Fibroblast of skin of scalp (primary cell): Measurements from ENCODE around the gene ACTL7A. TPM values are rescaled to one million over a fixed set of nuclear protein-coding genes. Genes with fewer than 3 reads are reported as not detected.
"Not testable (repeated sequence)": the region's sequence is repeated elsewhere in the genome, so short reads cannot be mapped to it uniquely, and the experiment has no call there.

Experiments used
- DNase-seq: peaks from one replicate; pipeline ENCODE4 v3.0.0-alpha.2; 2013
- polyA plus RNA-seq, 2 experiments: library from polyadenylated mRNA; unstranded; fragments of 120-200 nt; gene quantifications; one replicate each; pipeline ENCODE4 v1.2.1, GENCODE V29; 2013; ENCODE audit not compliant: insufficient read length in 2 of 2

ACTL7A gene, protein sequence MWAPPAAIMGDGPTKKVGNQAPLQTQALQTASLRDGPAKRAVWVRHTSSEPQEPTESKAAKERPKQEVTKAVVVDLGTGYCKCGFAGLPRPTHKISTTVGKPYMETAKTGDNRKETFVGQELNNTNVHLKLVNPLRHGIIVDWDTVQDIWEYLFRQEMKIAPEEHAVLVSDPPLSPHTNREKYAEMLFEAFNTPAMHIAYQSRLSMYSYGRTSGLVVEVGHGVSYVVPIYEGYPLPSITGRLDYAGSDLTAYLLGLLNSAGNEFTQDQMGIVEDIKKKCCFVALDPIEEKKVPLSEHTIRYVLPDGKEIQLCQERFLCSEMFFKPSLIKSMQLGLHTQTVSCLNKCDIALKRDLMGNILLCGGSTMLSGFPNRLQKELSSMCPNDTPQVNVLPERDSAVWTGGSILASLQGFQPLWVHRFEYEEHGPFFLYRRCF
- polyA plus RNA-seq (2013, experiment 1 of 2; ENCODE audit: insufficient read length): not detected
- not detected for polyA plus RNA-seq (2013, experiment 2 of 2; ENCODE audit: insufficient read length)

- DNase-seq: no peak
Observed at GRCh38 chr9:108861997-108862396, at the start of gene ACTL7A. ACTL7A (plus strand) TSS chr9:108862266; CDS start chr9:108862323, 57 bp downstream.

DNA sequence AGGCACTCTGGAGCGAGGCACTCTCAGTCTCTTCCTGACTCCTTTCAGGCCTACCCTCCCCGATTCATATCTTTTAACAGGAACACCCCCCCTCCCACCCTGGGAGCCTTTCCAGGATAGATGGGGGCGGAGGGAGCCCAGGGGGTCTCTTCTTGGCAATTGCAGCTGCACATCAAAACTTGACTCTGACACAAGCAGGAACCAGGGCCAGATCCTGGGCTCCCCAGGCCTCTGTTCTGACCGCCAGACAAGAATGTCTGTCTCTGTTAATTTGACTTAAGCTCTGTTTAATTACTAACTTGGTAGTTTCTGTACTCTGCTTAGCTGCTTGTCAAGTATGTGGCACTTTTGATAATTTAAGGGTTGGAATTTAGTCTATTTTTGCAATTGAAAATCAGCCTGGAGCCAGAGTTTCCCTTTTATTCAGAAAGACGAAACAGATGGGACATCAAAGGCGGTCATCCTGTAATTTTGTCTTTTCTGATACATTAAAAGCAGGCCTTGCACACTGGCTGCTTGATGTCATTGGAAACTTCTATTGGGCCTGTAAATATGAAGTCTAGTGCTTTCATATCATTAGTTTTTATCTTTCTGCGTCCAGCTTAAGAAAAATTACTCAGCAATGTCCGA lies 49.6 kb upstream of the ACTL7A start:
- no peak for DNase-seq

DNA sequence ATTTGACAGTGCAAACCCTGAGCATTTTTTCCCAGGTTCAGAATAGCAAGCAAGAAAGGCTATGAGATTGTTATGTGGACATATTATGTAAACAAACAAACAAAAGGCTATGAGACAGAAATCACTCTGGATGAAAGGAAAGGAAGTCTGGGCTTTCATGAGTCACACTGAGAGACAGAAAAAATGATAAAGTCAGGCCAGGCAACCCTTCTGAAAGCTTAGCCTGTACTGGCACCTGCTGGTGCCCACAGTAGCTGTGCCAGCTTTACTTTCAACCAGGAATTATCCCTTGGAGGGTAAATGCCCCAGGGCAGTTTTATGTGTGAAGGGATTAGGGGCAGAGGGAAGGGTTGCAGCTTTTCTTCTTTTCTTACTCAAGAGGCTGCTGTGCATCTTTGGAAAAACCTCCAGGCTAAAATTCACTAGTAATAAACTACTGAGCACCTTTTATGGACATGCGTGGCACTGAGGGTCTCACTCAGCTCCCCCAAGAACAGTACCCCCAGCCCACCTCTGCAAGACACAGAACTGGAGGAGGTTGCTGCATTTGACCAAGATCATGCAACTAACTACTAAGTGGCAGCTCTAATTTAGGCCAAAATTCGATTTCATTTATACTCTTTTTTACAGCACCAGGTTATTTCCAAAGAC lies 48.0 kb upstream of the ACTL7A start:
- DNase-seq: peak; percentile 51

- no peak for DNase-seq
Observed at GRCh38 chr9:108815156-108815555, 46.9 kb upstream of the ACTL7A start.

GRCh38 chr9:108816037-108816436 lies 46.0 kb upstream of the ACTL7A start:
- DNase-seq: no peak

DNA sequence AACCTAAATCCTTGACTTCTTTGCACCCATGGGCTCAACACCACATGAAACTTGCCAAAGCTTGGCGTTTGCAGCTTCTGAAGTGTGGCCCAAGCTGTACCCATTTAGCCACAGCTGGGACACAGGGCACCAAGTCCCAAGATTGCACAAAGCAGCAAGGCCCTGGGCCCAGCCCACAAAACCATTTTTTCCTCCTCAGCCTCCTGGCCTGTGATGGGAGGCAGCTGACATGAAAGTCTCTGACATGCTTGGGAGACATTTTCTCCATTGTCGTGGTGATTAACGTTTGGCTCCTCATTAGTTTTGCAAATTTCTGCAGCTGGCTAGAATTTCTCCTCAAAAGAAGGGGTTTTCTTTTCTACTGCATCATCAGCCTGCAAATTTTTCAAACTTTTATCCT lies 38.2 kb upstream of the ACTL7A start:
- DNase-seq: no peak

DNA sequence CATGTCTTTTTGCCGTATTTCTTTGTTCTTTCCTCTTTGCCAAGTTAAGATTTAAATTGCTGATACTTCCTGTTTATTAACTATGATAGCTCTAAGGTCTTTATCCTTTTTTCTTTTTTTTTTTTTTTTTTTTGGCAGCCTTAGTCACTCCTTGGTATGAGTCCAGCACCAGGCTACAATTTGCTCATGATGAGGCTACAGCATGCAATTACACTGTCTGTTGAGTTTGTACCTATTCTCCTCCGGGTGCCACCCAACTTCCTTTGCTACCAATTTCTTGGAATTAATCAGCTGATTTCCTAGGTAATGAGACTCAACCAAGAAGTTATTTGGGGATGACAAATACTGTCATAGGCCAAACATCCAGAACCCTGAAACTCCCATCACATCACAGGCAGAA lies 31.8 kb upstream of the ACTL7A start:
- no peak for DNase-seq

DNA sequence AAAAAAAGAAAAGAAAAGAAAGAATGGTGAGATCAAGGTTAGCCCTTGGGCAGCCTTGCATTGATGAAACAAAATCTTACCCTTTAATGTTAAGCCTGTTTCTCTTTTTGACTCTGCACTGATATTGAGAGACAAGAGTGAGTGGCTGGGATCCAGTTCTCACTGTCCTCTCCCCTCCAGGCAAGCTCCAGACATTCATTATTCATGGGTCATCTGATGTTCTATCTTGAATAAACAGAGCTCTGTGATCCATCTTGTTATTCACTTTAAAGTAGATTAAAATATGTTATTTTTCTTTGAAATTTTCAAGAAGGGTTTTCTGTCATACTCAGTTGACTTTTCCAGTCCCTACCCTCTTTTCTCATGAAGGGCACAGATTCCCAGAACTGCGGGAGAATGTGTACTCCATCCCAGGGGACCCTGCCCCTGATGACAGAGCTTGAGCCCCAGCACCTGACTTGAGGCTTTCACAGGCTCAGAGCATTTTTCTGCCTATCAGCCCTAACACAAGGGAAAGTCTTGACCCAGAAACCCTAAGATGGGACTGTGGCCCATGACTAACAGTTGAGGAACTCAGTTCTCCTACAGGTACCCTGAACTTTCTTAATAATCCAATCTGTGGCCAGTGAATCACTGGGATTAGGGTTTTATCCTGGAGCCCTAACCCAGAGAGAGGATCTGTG lies 30.4 kb upstream of the ACTL7A start:
- no peak for DNase-seq

GRCh38 chr9:108832179-108832500 lies 29.9 kb upstream of the ACTL7A start:
- no peak for DNase-seq

DNA sequence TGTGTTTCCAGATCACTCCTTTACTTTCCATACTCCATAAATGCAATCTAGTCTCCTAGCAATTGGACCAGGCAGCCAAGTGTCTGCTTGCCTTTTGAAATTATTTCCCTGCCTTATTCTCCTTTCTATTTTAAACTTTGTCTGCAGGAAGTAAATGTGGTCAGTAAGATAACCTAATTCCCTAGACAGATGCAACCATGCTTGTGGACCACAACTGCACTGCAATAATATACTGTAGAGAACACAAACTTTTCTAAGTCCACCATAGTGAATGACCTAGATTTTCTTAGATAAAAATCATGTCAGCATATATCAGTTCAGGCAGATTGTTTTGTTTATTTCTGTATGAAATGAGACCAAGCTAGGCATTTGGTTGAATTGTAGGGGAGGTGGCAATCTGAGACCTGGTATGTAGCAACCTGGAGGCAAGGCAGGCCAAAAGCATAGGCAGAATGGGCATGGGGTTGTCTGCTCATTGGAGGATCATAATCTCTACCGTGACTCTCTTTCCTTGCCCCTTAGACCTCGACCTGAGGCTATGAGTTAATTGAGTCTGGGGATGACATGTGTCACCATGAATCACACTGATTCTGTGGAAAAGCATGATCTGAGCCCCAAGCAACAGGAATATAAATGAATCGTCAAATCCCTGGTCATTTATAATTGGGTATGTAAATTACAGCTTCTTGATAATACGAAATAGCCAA lies 27.0 kb upstream of the ACTL7A start:
- DNase-seq: peak; percentile 21

- peak; percentile 40 for DNase-seq
Observed at GRCh38 chr9:108835831-108836230, 26.2 kb upstream of the ACTL7A start.

GRCh38 chr9:108836319-108836718 lies 25.7 kb upstream of the ACTL7A start:
- DNase-seq: no peak

GRCh38 chr9:108836781-108837180 lies 25.3 kb upstream of the ACTL7A start:
- peak; percentile 48 for DNase-seq

DNA sequence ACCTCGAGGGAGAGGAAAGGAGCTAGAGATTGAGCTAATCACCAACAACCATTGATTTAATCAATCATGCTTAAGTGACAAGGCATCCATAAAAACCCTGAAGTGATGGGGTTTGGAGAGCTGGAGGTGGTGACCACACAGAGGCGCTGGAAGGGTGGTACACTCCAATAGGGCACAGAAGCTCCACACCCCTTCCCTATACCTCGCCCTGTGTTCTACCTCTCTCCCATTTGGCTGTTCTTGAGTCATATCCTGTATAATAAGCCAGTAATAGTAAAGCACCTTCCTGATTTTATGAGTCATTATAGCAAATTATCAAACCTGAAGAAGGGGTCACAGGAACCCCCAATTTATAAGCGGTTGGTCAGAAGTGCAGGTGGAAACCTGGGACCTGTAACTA lies 24.5 kb upstream of the ACTL7A start:
- DNase-seq: no peak

GRCh38 chr9:108838017-108838416 lies 24.0 kb upstream of the ACTL7A start:
- peak; percentile 91 for DNase-seq

- not testable (repeated sequence) for DNase-seq
Observed at GRCh38 chr9:108839561-108839960, 22.5 kb upstream of the ACTL7A start.

GRCh38 chr9:108842610-108843295 lies 19.3 kb upstream of the ACTL7A start:
- DNase-seq: no peak

DNA sequence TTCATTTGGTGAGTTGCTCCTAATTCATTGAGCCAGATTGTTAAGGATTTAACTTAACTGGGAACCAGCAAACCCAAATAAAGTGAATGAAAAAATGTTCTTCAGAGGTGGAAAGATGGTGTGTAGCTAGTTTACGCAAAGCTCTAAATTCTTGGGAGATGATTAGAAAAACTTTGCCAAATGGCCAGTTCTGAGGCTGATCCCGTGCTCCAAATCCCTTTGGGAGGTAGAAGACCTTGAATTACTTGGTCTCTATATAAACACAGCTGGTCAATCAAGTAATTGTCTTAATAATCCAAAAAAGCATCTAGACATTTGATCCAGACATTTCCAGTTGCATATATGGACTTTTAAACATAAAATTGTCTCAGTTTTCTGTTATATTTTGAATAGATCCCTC lies 17.7 kb upstream of the ACTL7A start:
- no peak for DNase-seq

GRCh38 chr9:108844856-108845255 lies 17.2 kb upstream of the ACTL7A start:
- no peak for DNase-seq

DNA sequence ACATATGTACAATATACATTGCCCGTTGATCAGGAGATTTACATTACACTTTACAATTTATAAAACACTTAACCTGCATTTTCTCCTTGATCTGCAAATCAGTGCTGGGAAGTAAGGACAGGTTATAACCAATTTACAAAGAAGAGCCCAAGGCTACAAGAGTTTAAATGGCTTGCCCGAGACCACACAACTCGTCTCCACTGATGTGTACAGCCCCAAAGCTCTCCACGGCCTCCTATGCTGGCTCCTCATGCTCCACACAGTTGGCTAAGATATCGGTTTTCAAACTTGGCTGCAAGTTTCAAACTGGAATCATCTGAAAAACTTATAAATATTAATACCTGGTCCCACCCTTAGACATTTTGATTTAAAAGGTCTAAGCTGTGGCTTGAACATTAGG lies 16.6 kb upstream of the ACTL7A start:
- no peak for DNase-seq

GRCh38 chr9:108845947-108846346 lies 16.1 kb upstream of the ACTL7A start:
- DNase-seq: no peak

GRCh38 chr9:108848296-108848695 lies 13.8 kb upstream of the ACTL7A start:
- DNase-seq: not testable (repeated sequence)
